Trophoblast cell (in vitro differentiated cells and primary cell): ENCODE data around the gene FRS3.
A peak's percentile ranks its signal among the peaks of the same experiment; 100 is the strongest.

Experiments used
- DNase-seq, 2 donors: peaks; one replicate each; pipeline ENCODE4 v3.0.0-alpha.2; 2016
- H2AFZ ChIP-seq: 2 replicates; pipeline ENCODE4 v1.6.1; 2013; ENCODE audit warnings: low read length, moderate library complexity, mild to moderate bottlenecking; ENCODE audit not compliant: insufficient read depth, poor library complexity
- H2AK5ac ChIP-seq: 2 replicates; pipeline ENCODE4 v1.6.1; 2013; ENCODE audit warnings: mild to moderate bottlenecking, low read length
- H2BK120ac ChIP-seq: 2 replicates; pipeline ENCODE4 v1.6.1; 2013; ENCODE audit warnings: low read length, mild to moderate bottlenecking, moderate library complexity; ENCODE audit not compliant: insufficient read depth, poor library complexity
- H2BK12ac ChIP-seq: 2 replicates; pipeline ENCODE4 v1.6.1; 2013; ENCODE audit warnings: mild to moderate bottlenecking, low read length, moderate library complexity
- H2BK5ac ChIP-seq: 2 replicates; pipeline ENCODE4 v1.6.1; 2013; ENCODE audit warnings: low read length, low read depth, moderate library complexity, mild to moderate bottlenecking; ENCODE audit not compliant: poor library complexity
- H3K14ac ChIP-seq: 2 replicates; pipeline ENCODE4 v1.6.1; 2013; ENCODE audit warnings: mild to moderate bottlenecking, low read length
- H3K18ac ChIP-seq: 2 replicates; pipeline ENCODE4 v1.6.1; 2013; ENCODE audit warnings: mild to moderate bottlenecking, low read length
- H3K23ac ChIP-seq: 2 replicates; pipeline ENCODE4 v1.6.1; 2013; ENCODE audit warnings: low read length
- H3K27ac ChIP-seq: 2 replicates; pipeline ENCODE4 v1.5.1; 2013; ENCODE audit warnings: low read depth, mild to moderate bottlenecking, inconsistent platforms, low read length, moderate library complexity
- H3K27me3 ChIP-seq: 2 replicates; pipeline ENCODE4 v1.6.1; 2013; ENCODE audit warnings: inconsistent platforms, mild to moderate bottlenecking, low read length, moderate library complexity; ENCODE audit not compliant: insufficient read depth
- H3K36me3 ChIP-seq, 2 experiments: 1 replicate in 1 of 2; 2 replicates in 1 of 2; pipeline ENCODE4 v1.6.1; 2013; ENCODE audit warnings: low read length in 2 of 2, mild to moderate bottlenecking in 2 of 2, moderate library complexity in 1 of 2; ENCODE audit not compliant: insufficient read depth in 2 of 2, control insufficient read depth in 1 of 2
- H3K4ac ChIP-seq: 2 replicates; pipeline ENCODE4 v1.6.1; 2013; ENCODE audit warnings: low read depth, mild to moderate bottlenecking, low read length, moderate library complexity
- H3K4me1 ChIP-seq, 2 experiments: 1 replicate in 1 of 2; 2 replicates in 1 of 2; pipeline ENCODE4 v1.6.1; 2013; ENCODE audit warnings: low read length in 2 of 2, mild to moderate bottlenecking in 2 of 2, moderate library complexity in 1 of 2; ENCODE audit not compliant: insufficient read depth in 2 of 2, control insufficient read depth in 1 of 2
- H3K4me2 ChIP-seq: 2 replicates; pipeline ENCODE4 v1.6.1; 2013; ENCODE audit warnings: inconsistent platforms, mild to moderate bottlenecking, low read length, moderate library complexity
- H3K4me3 ChIP-seq: 2 replicates; pipeline ENCODE4 v1.5.1; 2013; ENCODE audit warnings: mild to moderate bottlenecking, low read depth, low read length, inconsistent platforms
- H3K79me1 ChIP-seq: one replicate; pipeline ENCODE4 v1.6.1; 2013; ENCODE audit warnings: low read length
- H3K79me2 ChIP-seq: 2 replicates; pipeline ENCODE4 v1.6.1; 2013; ENCODE audit warnings: low read length, mild to moderate bottlenecking; ENCODE audit not compliant: control insufficient read depth, insufficient read depth, poor library complexity
- H3K9ac ChIP-seq: 2 replicates; pipeline ENCODE4 v1.6.1; 2013; ENCODE audit warnings: mild to moderate bottlenecking, low read length
- H3K9me3 ChIP-seq: 2 replicates; pipeline ENCODE4 v1.6.1; 2013; ENCODE audit warnings: low read depth, mild to moderate bottlenecking, control low read depth, inconsistent platforms, low read length; ENCODE audit not compliant: insufficient read depth
- H4K12ac ChIP-seq: 2 replicates; pipeline ENCODE4 v1.6.1; 2013; ENCODE audit warnings: low read depth, mild to moderate bottlenecking, low read length, moderate library complexity
- H4K8ac ChIP-seq: 2 replicates; pipeline ENCODE4 v1.6.1; 2013; ENCODE audit warnings: low read depth, mild to moderate bottlenecking, low read length, moderate library complexity
- H4K91ac ChIP-seq: one replicate; pipeline ENCODE4 v1.6.1; 2013; ENCODE audit warnings: low read depth, mild to moderate bottlenecking, low read length, moderate library complexity
- WGBS: extraction: QIAGEN DNeasy Blood & Tissue Kit; methylation state at CpG from one replicate; pipeline ENCODE4 v1.1.7; 2013; ENCODE audit warnings: missing lambda C conversion rate; ENCODE audit not compliant: insufficient read length, insufficient coverage; ENCODE audit errors: extremely low coverage; 5-methylcytosine and 5-hydroxymethylcytosine counted together

The FRS3 gene

GRCh38 chr6:41771058-41771983 is 8.4 kb downstream of the FRS3 start:
- H2BK120ac ChIP-seq, result no peak overlapping the region
- H3K4ac ChIP-seq, result no peak overlapping the region
- no peak overlapping the region for H4K8ac ChIP-seq
- H3K14ac ChIP-seq, result no peak overlapping the region
- no peak overlapping the region for H3K18ac ChIP-seq
- no peak overlapping the region for H3K9ac ChIP-seq
- no peak overlapping the region for H3K4me3 ChIP-seq
- no peak overlapping the region for H3K23ac ChIP-seq
- no peak overlapping the region for H2AK5ac ChIP-seq
- H2BK12ac ChIP-seq, result no peak overlapping the region
- peaks cover 29 to 38% of the 10 kb centered on the region in 2 experiments for H3K36me3 ChIP-seq
- H3K27ac ChIP-seq, result no peak overlapping the region
- peaks cover 4% of the 10 kb centered on the region for H3K79me2 ChIP-seq
- no CpG with 5 or more reads among the region's 29 CpGs for WGBS
- H3K79me1 ChIP-seq, result peaks cover 21% of the 10 kb centered on the region
- H3K27me3 ChIP-seq, result no peaks in the 10 kb centered on the region
- no peak for DNase-seq
- no peak overlapping the region for H2BK5ac ChIP-seq
- no peak overlapping the region for H2AFZ ChIP-seq
- no peak overlapping the region for H3K4me2 ChIP-seq
- no peaks in the 10 kb centered on the region for H3K9me3 ChIP-seq
- no peak overlapping the region for H4K91ac ChIP-seq
- no peak overlapping the region for H4K12ac ChIP-seq
- H3K4me1 ChIP-seq, result peaks cover 25 to 29% of the 10 kb centered on the region in 2 experiments

GRCh38 chr6:41770381-41771057 is 9.2 kb downstream of the FRS3 start:
- H4K91ac ChIP-seq, result peak overlapping the region; percentile 40
- no peaks in the 10 kb centered on the region for H3K9me3 ChIP-seq
- no peak overlapping the region for H4K8ac ChIP-seq
- no peak overlapping the region for H4K12ac ChIP-seq
- H3K36me3 ChIP-seq, result peaks cover 29 to 38% of the 10 kb centered on the region in 2 experiments
- peaks cover 25 to 30% of the 10 kb centered on the region in 2 experiments for H3K4me1 ChIP-seq
- H3K9ac ChIP-seq, result no peak overlapping the region
- H2BK5ac ChIP-seq, result no peak overlapping the region
- H3K18ac ChIP-seq, result no peak overlapping the region
- H3K27me3 ChIP-seq, result no peaks in the 10 kb centered on the region
- no peak overlapping the region for H2BK120ac ChIP-seq
- no peak overlapping the region for H3K4me3 ChIP-seq
- no peak overlapping the region for H3K4me2 ChIP-seq
- peak overlapping the region; percentile 4 for H3K14ac ChIP-seq
- peak overlapping the region; percentile 25 for H2BK12ac ChIP-seq
- peaks cover 22% of the 10 kb centered on the region for H3K79me1 ChIP-seq
- H3K4ac ChIP-seq, result no peak overlapping the region
- H2AK5ac ChIP-seq, result peak overlapping the region; percentile 31
- H2AFZ ChIP-seq, result no peak overlapping the region
- H3K23ac ChIP-seq, result no peak overlapping the region
- peaks cover 4% of the 10 kb centered on the region for H3K79me2 ChIP-seq
- H3K27ac ChIP-seq, result no peak overlapping the region
- no CpG with 5 or more reads among the region's 30 CpGs for WGBS
- DNase-seq, result no peak

- Histone ChIP-seq H3K9ac (no peak overlapping the region), H3K36me3 (peaks cover 22 to 27% of the 10 kb centered on the region in 2 experiments), H3K18ac (peak overlapping the region; percentile 4), H3K79me1 (peaks cover 22% of the 10 kb centered on the region), H4K12ac (no peak overlapping the region), H3K4me1 (peaks cover 25 to 30% of the 10 kb centered on the region in 2 experiments), H3K4me3 (no peak overlapping the region), H3K4ac (no peak overlapping the region), H2AK5ac (peak overlapping the region; percentile 5), H4K91ac (peak overlapping the region; percentile 84), H3K27ac (peak overlapping the region; percentile 87), H4K8ac (no peak overlapping the region), H2BK5ac (no peak overlapping the region), H3K27me3 (no peaks in the 10 kb centered on the region), H3K23ac (no peak overlapping the region), H2BK120ac (peak overlapping the region; percentile 46), H2BK12ac (peak overlapping the region; percentile 64), H3K4me2 (no peak overlapping the region), H3K79me2 (peaks cover 4% of the 10 kb centered on the region), H3K9me3 (no peaks in the 10 kb centered on the region), H3K14ac (no peak overlapping the region), H2AFZ (no peak overlapping the region)
- no peak for DNase-seq
- WGBS, result no CpG with 5 or more reads among the region's 8 CpGs
These were observed 10.3 kb downstream of the FRS3 start for GRCh38 chr6:41769376-41769775.

GRCh38 chr6:41768545-41769308 is 11.0 kb downstream of the FRS3 start:
- DNase-seq, result no peak
- Histone ChIP-seq H3K27me3 (no peaks in the 10 kb centered on the region), H2BK5ac (peak overlapping the region; percentile 87), H2BK12ac (peak overlapping the region; percentile 82), H3K4me1 (peaks cover 25 to 30% of the 10 kb centered on the region in 2 experiments), H3K9ac (no peak overlapping the region), H3K14ac (peak overlapping the region; percentile 62), H4K91ac (peak overlapping the region; percentile 84), H2AFZ (no peak overlapping the region), H3K4me2 (peak overlapping the region; percentile 27), H2BK120ac (peak overlapping the region; percentile 85), H3K4ac (peak overlapping the region; percentile 66), H3K4me3 (no peak overlapping the region), H3K9me3 (no peaks in the 10 kb centered on the region), H3K18ac (peak overlapping the region; percentile 61), H3K27ac (peak overlapping the region; percentile 87), H4K8ac (peak overlapping the region; percentile 59), H3K79me1 (peaks cover 22% of the 10 kb centered on the region), H3K79me2 (peaks cover 4% of the 10 kb centered on the region), H3K23ac (no peak overlapping the region), H3K36me3 (peaks cover 22 to 26% of the 10 kb centered on the region in 2 experiments), H4K12ac (peak overlapping the region; percentile 23), H2AK5ac (peak overlapping the region; percentile 77)
- no CpG with 5 or more reads among the region's 10 CpGs for WGBS
